Loucy (cell line): ENCODE data around the gene SNTB2.

Source experiments
- H2AFZ ChIP-seq: fragments of 200-600 bp; sonication (generic); 2 replicates; pipeline ENCODE4 v1.6.0; 2016; ENCODE audit warnings: antibody characterized with exemption, mild to moderate bottlenecking, low read length, moderate library complexity
- H3F3A ChIP-seq: fragments of 200-600 bp; 2 replicates; pipeline ENCODE4 v1.6.0; 2016; ENCODE audit warnings: antibody characterized with exemption, low read depth, mild to moderate bottlenecking
- H3K27me3 ChIP-seq: fragments of 200-600 bp; sonication (generic); 2 replicates; pipeline ENCODE4 v1.6.1; 2014; ENCODE audit warnings: low read length, mild to moderate bottlenecking; ENCODE audit not compliant: insufficient read depth, poor library complexity, severe bottlenecking
- H3K36me3 ChIP-seq: fragments of 200-600 bp; sonication (generic); 2 replicates; pipeline ENCODE4 v1.6.1; 2016; ENCODE audit warnings: low read length; ENCODE audit not compliant: insufficient read depth
- H3K4me1 ChIP-seq: fragments of 200-600 bp; sonication (generic); 2 replicates; pipeline ENCODE4 v1.5.1; 2014; ENCODE audit warnings: low read length, mild to moderate bottlenecking; ENCODE audit not compliant: insufficient read depth, poor library complexity, severe bottlenecking
- H3K4me2 ChIP-seq: fragments of 200-600 bp; sonication (generic); 2 replicates; pipeline ENCODE4 v1.6.0; 2014; ENCODE audit warnings: antibody characterized with exemption, low read length, low read depth, mild to moderate bottlenecking; ENCODE audit not compliant: poor library complexity, severe bottlenecking
- H3K4me3 ChIP-seq: fragments of 200-600 bp; sonication (generic); 2 replicates; pipeline ENCODE4 v1.5.1; 2014; ENCODE audit warnings: low read length, mild to moderate bottlenecking, mixed read lengths; ENCODE audit not compliant: poor library complexity, severe bottlenecking
- H3K79me2 ChIP-seq: fragments of 200-600 bp; sonication (generic); 2 replicates; pipeline ENCODE4 v1.6.1; 2014; ENCODE audit warnings: low read length; ENCODE audit not compliant: insufficient read depth
- H3K9ac ChIP-seq: fragments of 200-600 bp; sonication (generic); 2 replicates; pipeline ENCODE4 v1.6.0; 2014; ENCODE audit warnings: mild to moderate bottlenecking, low read depth, low read length, moderate library complexity; ENCODE audit not compliant: poor library complexity, severe bottlenecking
- H3K9me2 ChIP-seq: fragments of 200-600 bp; sonication (generic); replicated peaks from 2 replicates; pipeline ENCODE4 v1.6.1; 2016; ENCODE audit warnings: low read depth, low read length, mixed read lengths
- H3K9me3 ChIP-seq: fragments of 200-600 bp; sonication (generic); 2 replicates; pipeline ENCODE4 v1.6.1; 2014; ENCODE audit warnings: mild to moderate bottlenecking, antibody characterized with exemption, low read length, low read depth; ENCODE audit not compliant: insufficient read depth
- H4K20me1 ChIP-seq: fragments of 200-600 bp; sonication (generic); 2 replicates; pipeline ENCODE4 v1.6.0; 2014; ENCODE audit warnings: antibody characterized with exemption, low read length, mild to moderate bottlenecking; ENCODE audit not compliant: insufficient read depth, poor library complexity, severe bottlenecking
- EZH2phosphoT487 ChIP-seq: fragments of 200-600 bp; IDR thresholded peaks from 2 replicates; pipeline ENCODE4 v1.6.1; 2018; ENCODE audit warnings: antibody characterized with exemption, mild to moderate bottlenecking, moderate library complexity, borderline replicate concordance
- TF ChIP-seq, protein P1 (sequence below): fragments of 200-600 bp; sonication (generic); conservative IDR thresholded peaks from 2 replicates; pipeline ENCODE4 v1.5.1; 2014; ENCODE audit warnings: mild to moderate bottlenecking, antibody characterized with exemption, low read length

The SNTB2 gene

DNA sequence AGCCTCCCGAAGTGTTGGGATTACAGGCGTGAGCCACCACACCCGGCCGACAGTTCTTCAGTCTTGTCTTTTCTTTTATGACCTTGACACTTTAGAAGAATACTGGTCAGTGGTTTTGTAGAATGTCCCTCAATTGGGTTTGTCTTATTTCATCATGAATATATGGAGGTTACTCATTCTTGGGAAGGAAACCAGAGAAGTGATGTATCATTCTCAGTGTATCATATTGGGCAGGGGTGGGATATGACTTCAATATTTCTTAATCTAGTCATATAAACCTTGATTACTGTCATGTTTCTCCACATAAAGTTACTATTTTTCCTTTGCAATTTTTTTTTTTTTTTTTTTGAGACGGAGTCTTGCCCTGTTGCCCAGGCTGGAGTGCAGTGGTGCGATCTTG is 36.9 kb downstream of the SNTB2 start:
- TF ChIP-seq EZH2phosphoT487: no peak
- Histone ChIP-seq H4K20me1 (no peaks in the 10 kb centered on the region), H3K9ac (no peak overlapping the region), H2AFZ (no peak overlapping the region), H3F3A (no peaks in the 10 kb centered on the region), H3K4me2 (no peak overlapping the region), H3K9me3 (no peaks in the 10 kb centered on the region), H3K27me3 (no peaks in the 10 kb centered on the region), H3K36me3 (no peaks in the 10 kb centered on the region), H3K4me3 (no peak overlapping the region), H3K9me2 (no peaks in the 10 kb centered on the region), H3K4me1 (no peaks in the 10 kb centered on the region), H3K79me2 (no peaks in the 10 kb centered on the region)

DNA sequence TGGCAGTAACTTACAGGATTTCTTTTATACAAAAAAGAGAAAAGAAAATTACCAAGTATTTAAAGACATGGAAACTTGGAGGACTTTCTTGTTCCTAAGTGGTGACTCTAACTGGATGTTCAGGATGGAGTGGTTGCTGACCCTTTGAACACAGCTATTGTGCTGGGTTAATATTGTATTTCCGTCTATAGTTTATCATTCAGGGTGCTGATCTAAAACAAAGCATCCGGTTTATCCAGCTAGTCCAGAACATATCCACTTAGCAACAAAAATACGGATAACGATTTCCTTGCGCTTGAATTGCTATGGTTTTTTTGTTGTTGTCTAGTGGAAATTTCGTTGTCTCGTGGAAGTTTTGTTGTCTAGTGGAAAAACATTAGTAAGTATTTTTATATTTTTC is 38.2 kb downstream of the SNTB2 start:
- H3K4me3 ChIP-seq: no peak overlapping the region
- no peaks in the 10 kb centered on the region for H3K27me3 ChIP-seq
- H3K9me3 ChIP-seq: no peaks in the 10 kb centered on the region
- TF ChIP-seq, protein P1, sequence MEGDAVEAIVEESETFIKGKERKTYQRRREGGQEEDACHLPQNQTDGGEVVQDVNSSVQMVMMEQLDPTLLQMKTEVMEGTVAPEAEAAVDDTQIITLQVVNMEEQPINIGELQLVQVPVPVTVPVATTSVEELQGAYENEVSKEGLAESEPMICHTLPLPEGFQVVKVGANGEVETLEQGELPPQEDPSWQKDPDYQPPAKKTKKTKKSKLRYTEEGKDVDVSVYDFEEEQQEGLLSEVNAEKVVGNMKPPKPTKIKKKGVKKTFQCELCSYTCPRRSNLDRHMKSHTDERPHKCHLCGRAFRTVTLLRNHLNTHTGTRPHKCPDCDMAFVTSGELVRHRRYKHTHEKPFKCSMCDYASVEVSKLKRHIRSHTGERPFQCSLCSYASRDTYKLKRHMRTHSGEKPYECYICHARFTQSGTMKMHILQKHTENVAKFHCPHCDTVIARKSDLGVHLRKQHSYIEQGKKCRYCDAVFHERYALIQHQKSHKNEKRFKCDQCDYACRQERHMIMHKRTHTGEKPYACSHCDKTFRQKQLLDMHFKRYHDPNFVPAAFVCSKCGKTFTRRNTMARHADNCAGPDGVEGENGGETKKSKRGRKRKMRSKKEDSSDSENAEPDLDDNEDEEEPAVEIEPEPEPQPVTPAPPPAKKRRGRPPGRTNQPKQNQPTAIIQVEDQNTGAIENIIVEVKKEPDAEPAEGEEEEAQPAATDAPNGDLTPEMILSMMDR: no peak
- no peaks in the 10 kb centered on the region for H3K9me2 ChIP-seq
- H3K36me3 ChIP-seq: no peaks in the 10 kb centered on the region
- no peaks in the 10 kb centered on the region for H4K20me1 ChIP-seq
- H3K4me2 ChIP-seq: no peak overlapping the region
- no peaks in the 10 kb centered on the region for H3K79me2 ChIP-seq
- H3F3A ChIP-seq: no peaks in the 10 kb centered on the region
- no peak overlapping the region for H2AFZ ChIP-seq
- H3K9ac ChIP-seq: no peak overlapping the region
- H3K4me1 ChIP-seq: no peaks in the 10 kb centered on the region

DNA sequence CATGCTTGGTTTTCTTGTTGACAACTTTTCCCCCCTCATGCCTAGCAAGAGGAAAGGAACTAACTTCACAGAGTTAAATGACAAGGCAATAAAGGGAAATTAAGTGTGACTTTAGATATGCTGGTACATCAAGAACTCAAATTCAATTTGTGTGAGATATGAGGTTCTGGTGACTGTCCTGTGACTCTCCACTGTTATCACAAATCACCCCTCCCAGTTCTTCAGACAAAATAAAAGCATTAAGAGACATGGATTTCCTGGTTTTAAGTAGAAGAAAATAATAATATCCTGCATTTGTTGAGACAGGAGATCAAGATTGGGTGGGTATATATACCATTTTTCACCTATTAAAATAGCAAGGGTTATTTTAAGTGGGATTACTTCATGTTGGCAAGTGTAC is 46.2 kb downstream of the SNTB2 start:
- Histone ChIP-seq H3K79me2 (no peaks in the 10 kb centered on the region), H3K9me2 (no peaks in the 10 kb centered on the region), H3K36me3 (no peaks in the 10 kb centered on the region), H3K27me3 (no peaks in the 10 kb centered on the region), H3K4me3 (no peak overlapping the region), H3K9ac (no peak overlapping the region), H3K4me2 (no peak overlapping the region), H3K4me1 (peaks cover 5% of the 10 kb centered on the region), H3F3A (no peaks in the 10 kb centered on the region), H2AFZ (no peak overlapping the region), H4K20me1 (no peaks in the 10 kb centered on the region), H3K9me3 (no peaks in the 10 kb centered on the region)
- TF ChIP-seq, protein P1: no peak
- TF ChIP-seq EZH2phosphoT487: no peak

DNA sequence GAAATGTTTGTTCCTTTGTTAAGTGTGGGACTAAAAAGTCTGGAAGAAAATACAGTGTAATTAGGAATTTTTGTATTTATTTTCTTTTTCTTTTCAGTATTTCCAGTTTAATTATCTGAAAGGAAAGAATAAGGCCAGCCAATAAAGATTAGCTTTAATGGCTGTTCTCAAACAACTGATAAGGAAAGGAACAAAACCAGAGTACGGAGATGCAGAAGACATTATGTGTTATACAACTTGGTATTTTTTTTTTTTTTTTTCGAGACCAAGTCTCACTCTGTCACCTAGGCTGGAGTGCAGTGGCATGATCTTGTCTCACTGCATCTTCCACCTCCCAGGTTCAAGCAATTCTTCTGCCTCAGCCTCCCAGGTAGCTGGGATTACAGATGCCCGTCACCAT is 47.5 kb downstream of the SNTB2 start:
- no peaks in the 10 kb centered on the region for H3K79me2 ChIP-seq

More for the DNA sequence above, 47.5 kb downstream of the SNTB2 start:
- Histone ChIP-seq H4K20me1 (no peaks in the 10 kb centered on the region), H3K27me3 (no peaks in the 10 kb centered on the region), H3K4me3 (no peak overlapping the region), H3F3A (no peaks in the 10 kb centered on the region), H3K4me2 (no peak overlapping the region), H2AFZ (no peak overlapping the region), H3K36me3 (no peaks in the 10 kb centered on the region), H3K4me1 (peaks cover 5% of the 10 kb centered on the region), H3K9me3 (no peaks in the 10 kb centered on the region), H3K9me2 (no peaks in the 10 kb centered on the region), H3K9ac (no peak overlapping the region)
- no peak for TF ChIP-seq EZH2phosphoT487
- TF ChIP-seq, protein P1: no peak
